HEK293 (cell line): Measurements from ENCODE around the gene NRSN2.

Experiments
- WT1 ChIP-seq: fragments of 450-650 bp; formaldehyde crosslinking; IDR thresholded peaks from 2 replicates; pipeline ENCODE4 v1.5.1; 2016; ENCODE audit warnings: missing biosample characterization, missing genetic modification characterization
- TF ChIP-seq, protein P1 (sequence below): fragments of 450-650 bp; formaldehyde crosslinking; IDR thresholded peaks from 2 replicates; pipeline ENCODE4 v1.5.1; 2016; ENCODE audit warnings: missing biosample characterization, missing genetic modification characterization, low read depth

DNA sequence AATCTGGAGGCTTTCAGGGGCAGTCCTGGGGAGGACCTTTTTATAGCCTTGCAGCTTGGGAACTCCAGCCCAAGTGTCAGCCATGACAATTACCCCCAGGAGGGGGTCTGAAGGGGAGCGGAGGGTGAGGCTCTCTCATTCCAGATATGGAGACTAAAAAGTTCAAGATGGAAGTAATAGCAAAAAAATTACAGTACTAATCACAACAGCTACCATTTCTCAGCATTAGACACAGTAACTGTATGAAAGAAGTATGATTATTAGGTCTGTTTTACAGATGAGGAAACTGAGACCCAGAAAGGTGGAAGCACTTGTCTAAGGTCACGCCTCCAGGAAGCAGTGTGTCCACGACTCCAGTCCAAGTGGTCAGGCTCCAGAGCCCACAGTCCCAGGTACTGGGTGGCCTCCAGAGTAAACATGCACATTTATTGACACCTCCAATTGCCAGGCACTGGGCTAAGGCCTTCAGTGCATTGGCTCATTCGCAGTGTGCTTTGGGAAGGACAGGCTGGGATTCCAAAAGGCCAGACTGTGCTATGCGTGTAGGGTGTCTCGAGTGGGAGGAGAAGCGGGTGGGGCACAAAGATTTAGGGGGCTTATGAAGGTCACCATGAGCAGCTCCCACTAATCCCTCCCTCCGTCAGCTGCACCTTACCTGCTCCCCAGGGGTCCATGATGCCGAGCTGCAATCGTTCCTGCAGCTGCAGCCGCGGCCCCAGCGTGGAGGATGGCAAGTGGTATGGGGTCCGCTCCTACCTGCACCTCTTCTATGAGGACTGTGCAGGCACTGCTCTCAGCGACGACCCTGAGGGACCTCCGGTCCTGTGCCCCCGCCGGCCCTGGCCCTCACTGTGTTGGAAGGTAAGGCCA lies 2.3 kb downstream of the NRSN2 start:
- TF ChIP-seq WT1 (tag by site-specific recombination), result no peak
- TF ChIP-seq, protein P1, sequence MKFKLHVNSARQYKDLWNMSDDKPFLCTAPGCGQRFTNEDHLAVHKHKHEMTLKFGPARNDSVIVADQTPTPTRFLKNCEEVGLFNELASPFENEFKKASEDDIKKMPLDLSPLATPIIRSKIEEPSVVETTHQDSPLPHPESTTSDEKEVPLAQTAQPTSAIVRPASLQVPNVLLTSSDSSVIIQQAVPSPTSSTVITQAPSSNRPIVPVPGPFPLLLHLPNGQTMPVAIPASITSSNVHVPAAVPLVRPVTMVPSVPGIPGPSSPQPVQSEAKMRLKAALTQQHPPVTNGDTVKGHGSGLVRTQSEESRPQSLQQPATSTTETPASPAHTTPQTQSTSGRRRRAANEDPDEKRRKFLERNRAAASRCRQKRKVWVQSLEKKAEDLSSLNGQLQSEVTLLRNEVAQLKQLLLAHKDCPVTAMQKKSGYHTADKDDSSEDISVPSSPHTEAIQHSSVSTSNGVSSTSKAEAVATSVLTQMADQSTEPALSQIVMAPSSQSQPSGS, result no peak
